GM18511 (cell line): ENCODE results near the gene ATP5F1C.
"Not testable (repeated sequence)": the region's sequence is repeated elsewhere in the genome, so short reads cannot be mapped to it uniquely, and the experiment has no call there.

Experiments used
- ATAC-seq: cut with Tn5 transposase; IDR thresholded peaks from one replicate; pipeline ENCODE4 v1.9.1; 2021; ENCODE audit warnings: mild to moderate bottlenecking, moderate library complexity; ENCODE audit not compliant: unreplicated experiment

Gene ATP5F1C

GRCh38 chr10:7787857-7788638 lies at the start of gene ATP5F1C, which contains the start of gene KIN:
TSS of gene ATP5F1C (plus strand) at chr10:7788177. CDS start at chr10:7788208, 31 bp downstream.
TSS of gene KIN (minus strand) at chr10:7787993. CDS start at chr10:7787933, 60 bp downstream.
- ATAC-seq = peak; percentile 95

- ATAC-seq = no peak
Measured at GRCh38 chr10:7738536-7739407, 49.2 kb upstream of the ATP5F1C start.

GRCh38 chr10:7744307-7744706 lies 43.7 kb upstream of the ATP5F1C start:
- no peak for ATAC-seq

GRCh38 chr10:7748637-7749036 lies 39.3 kb upstream of the ATP5F1C start:
- ATAC-seq = not testable (repeated sequence)

GRCh38 chr10:7750222-7750621 lies 37.8 kb upstream of the ATP5F1C start:
- ATAC-seq = no peak

GRCh38 chr10:7752251-7752650 lies 35.7 kb upstream of the ATP5F1C start:
- no peak for ATAC-seq

GRCh38 chr10:7755103-7755502 lies 32.9 kb upstream of the ATP5F1C start:
- no peak for ATAC-seq

GRCh38 chr10:7756360-7756992 lies 31.5 kb upstream of the ATP5F1C start:
- ATAC-seq = no peak

GRCh38 chr10:7763929-7764328 lies 24.0 kb upstream of the ATP5F1C start:
- no peak for ATAC-seq

GRCh38 chr10:7766241-7766640 lies 21.7 kb upstream of the ATP5F1C start:
- ATAC-seq = no peak

- no peak for ATAC-seq
Measured at GRCh38 chr10:7767209-7767608, 20.8 kb upstream of the ATP5F1C start.

- ATAC-seq = no peak
Measured at GRCh38 chr10:7768417-7768816, 19.6 kb upstream of the ATP5F1C start.

- no peak for ATAC-seq
Measured at GRCh38 chr10:7773845-7774801, 13.9 kb upstream of the ATP5F1C start.

GRCh38 chr10:7776777-7777176 lies 11.2 kb upstream of the ATP5F1C start:
- no peak for ATAC-seq

- not testable (repeated sequence) for ATAC-seq
Measured at GRCh38 chr10:7782194-7782593, 5.8 kb upstream of the ATP5F1C start.

GRCh38 chr10:7786430-7786829 lies 1.5 kb upstream of the ATP5F1C start:
- no peak for ATAC-seq

- ATAC-seq = peak; percentile 1
Measured at GRCh38 chr10:7787150-7787856, 674 bp upstream of the ATP5F1C start.

- ATAC-seq = peak; percentile 20
Measured at GRCh38 chr10:7788639-7789286, 786 bp downstream of the ATP5F1C start.

GRCh38 chr10:7789390-7789789 lies 1.4 kb downstream of the ATP5F1C start:
- no peak for ATAC-seq
